Hematopoietic multipotent progenitor cell treated with erythropoietin and hydrocortisone succinate and interleukin-3 and kit ligand, for 17 days (in vitro differentiated cells): ENCODE results near the gene PGK1.
"Not testable (repeated sequence)": the region's sequence is repeated elsewhere in the genome, so short reads cannot be mapped to it uniquely, and the experiment has no call there.

Experiments used
- DNase-seq: peaks from one replicate; pipeline ENCODE4 v3.0.0-alpha.2; 2015; ENCODE audit warnings: low spot score

Gene PGK1

GRCh38 chrX:78116365-78116764, 12.3 kb downstream of the PGK1 start:
- no peak for DNase-seq

GRCh38 chrX:78116766-78117165, 12.7 kb downstream of the PGK1 start:
- DNase-seq = no peak

- DNase-seq = no peak
Measured at GRCh38 chrX:78118628-78119027, 14.6 kb downstream of the PGK1 start.

GRCh38 chrX:78119521-78120227, 15.6 kb downstream of the PGK1 start:
- no peak for DNase-seq

- DNase-seq = no peak
Measured at GRCh38 chrX:78123190-78123589, 19.1 kb downstream of the PGK1 start.

- DNase-seq = no peak
Measured at GRCh38 chrX:78124307-78124706, 20.3 kb downstream of the PGK1 start.

GRCh38 chrX:78125148-78125547, 21.1 kb downstream of the PGK1 start:
- DNase-seq = no peak

GRCh38 chrX:78125781-78126180, 21.7 kb downstream of the PGK1 start:
- not testable (repeated sequence) for DNase-seq

- DNase-seq = no peak
Measured at GRCh38 chrX:78129714-78130113, 25.7 kb downstream of the PGK1 start.

- no peak for DNase-seq
Measured at GRCh38 chrX:78130396-78130795, 26.3 kb downstream of the PGK1 start.

GRCh38 chrX:78131117-78131516, 27.1 kb downstream of the PGK1 start:
- DNase-seq = no peak

GRCh38 chrX:78133238-78133960, 29.4 kb downstream of the PGK1 start:
- no peak for DNase-seq

GRCh38 chrX:78139160-78140123, 35.4 kb downstream of the PGK1 start, which contains the start of gene TAF9B:
TSS of gene TAF9B (minus strand) at chrX:78139650. CDS start at chrX:78139611, 39 bp downstream.
- peak; percentile 67 for DNase-seq

- no peak for DNase-seq
Measured at GRCh38 chrX:78140206-78140605, 36.2 kb downstream of the PGK1 start.

- DNase-seq = not testable (repeated sequence)
Measured at GRCh38 chrX:78147002-78147540, 43.0 kb downstream of the PGK1 start.

GRCh38 chrX:78157373-78157772, 53.3 kb downstream of the PGK1 start:
- not testable (repeated sequence) for DNase-seq

GRCh38 chrX:78157846-78158245, 53.8 kb downstream of the PGK1 start:
- not testable (repeated sequence) for DNase-seq

- DNase-seq = not testable (repeated sequence)
Measured at GRCh38 chrX:78160711-78161110, 56.7 kb downstream of the PGK1 start.

GRCh38 chrX:78163175-78163574, 59.1 kb downstream of the PGK1 start:
- DNase-seq = not testable (repeated sequence)

GRCh38 chrX:78165425-78165824, 61.4 kb downstream of the PGK1 start:
- no peak for DNase-seq

GRCh38 chrX:78168065-78168464, 64.0 kb downstream of the PGK1 start:
- no peak for DNase-seq
